A549 (cell line): ENCODE measurements around the gene PIAS2. TPM values are rescaled to one million over a fixed set of nuclear protein-coding genes. Genes with fewer than 3 reads are reported as not detected.
"Not testable (repeated sequence)": the region's sequence is repeated elsewhere in the genome, so short reads cannot be mapped to it uniquely, and the experiment has no call there.

Experiments used
- ATAC-seq, 2 experiments: fragments of 200-7000 bp in 1 of 2; fragments of >200 bp in 1 of 2; cut with Nextera tagmentation in 1 of 2; cut with Tn5 transposase in 1 of 2; 3 replicates each; pipeline versions ENCODE4 v1.8.0 to v1.9.1; 2018 to 2020; ENCODE audit warnings: mild to moderate bottlenecking in 1 of 2, moderate library complexity in 1 of 2
- CTCF ChIA-PET: fragments of 300-600 bp; sonication (Branson Sonifier 250); formaldehyde crosslinking; extraction: SDS; loops from one replicate; lab custom pipeline; 2021; ENCODE audit warnings: antibody characterized with exemption, inconsistent platforms; lab: Yijun Ruan, JAX
- POLR2A ChIA-PET: fragments of 350-600 bp; formaldehyde crosslinking; extraction: SDS; loops from one replicate; lab custom pipeline; 2021; ENCODE audit warnings: antibody characterized with exemption, inconsistent platforms; lab: Yijun Ruan, JAX
- DNase-seq, 2 experiments: peaks; one replicate each; pipeline versions ENCODE4 v3.0.0 to v3.0.0-alpha.2; 2011 to 2016; ENCODE audit warnings: low read depth in 1 of 2, low spot score in 1 of 2
- FAIRE-seq: peaks from 2 replicates; lab custom pipeline; 2011; peaks lifted over from hg19 to GRCh38; lab: Jason Lieb, UNC
- H3K27ac ChIP-seq, 2 experiments: fragments of >200 bp; sonication (Bioruptor Twin); formaldehyde crosslinking; 3 replicates each; pipeline ENCODE4 v1.5.1; 2016 to 2017
- H3K4me1 ChIP-seq: fragments of >200 bp; sonication (Bioruptor Twin); formaldehyde crosslinking; 3 replicates; pipeline ENCODE4 v1.6.1; 2016
- H3K4me2 ChIP-seq: fragments of >200 bp; sonication (Bioruptor Twin); formaldehyde crosslinking; 3 replicates; pipeline ENCODE4 v1.6.1; 2016
- H3K4me3 ChIP-seq: fragments of >200 bp; sonication (Bioruptor Twin); formaldehyde crosslinking; 3 replicates; pipeline ENCODE4 v1.5.1; 2016
- H3K9me3 ChIP-seq: fragments of >200 bp; sonication (Bioruptor Twin); formaldehyde crosslinking; 3 replicates; pipeline ENCODE4 v1.6.1; 2016
- BCL3 ChIP-seq: fragments of >200 bp; sonication (Bioruptor Twin); formaldehyde crosslinking; IDR thresholded peaks from 3 replicates; pipeline ENCODE4 v1.6.1; 2016
- BHLHE40 ChIP-seq: IDR thresholded peaks from 2 replicates; pipeline ENCODE4 v1.6.1; 2012; ENCODE audit warnings: low read depth, low read length, inconsistent platforms
- CHD2 ChIP-seq: fragments of 150-350 bp; IDR thresholded peaks from 2 replicates; pipeline ENCODE4 v1.6.1; 2014; ENCODE audit warnings: low read length; ENCODE audit not compliant: partially characterized antibody
- EHMT2 ChIP-seq: fragments of 200-600 bp; sonication (generic); IDR thresholded peaks from 2 replicates; pipeline ENCODE4 v1.6.1; 2016; ENCODE audit warnings: antibody characterized with exemption, low read depth, mild to moderate bottlenecking, moderate library complexity
- ELK1 ChIP-seq: fragments of 150-350 bp; IDR thresholded peaks from 2 replicates; pipeline ENCODE4 v1.6.1; 2014; ENCODE audit warnings: low read depth, mild to moderate bottlenecking, low read length
- FOSL2 ChIP-seq, 2 experiments: fragments of 450-650 bp in 1 of 2; fragments of >200 bp in 1 of 2; sonication (Bioruptor Twin) in 1 of 2; formaldehyde crosslinking; IDR thresholded peaks; 2 replicates each; pipeline versions ENCODE4 v1.5.0 to v1.6.1; 2016 to 2020; ENCODE audit warnings: mild to moderate bottlenecking in 1 of 2, moderate library complexity in 1 of 2
- HMGXB4 ChIP-seq: fragments of 250-450 bp; sonication (Bioruptor Pico); IDR thresholded peaks from 2 replicates; pipeline ENCODE4 v1.5.0; 2021; ENCODE audit warnings: mild to moderate bottlenecking, moderate library complexity, borderline replicate concordance
- HOXB13 ChIP-seq: fragments of 250-450 bp; sonication (Bioruptor Pico); IDR thresholded peaks from 2 replicates; pipeline ENCODE4 v1.5.0; 2020; ENCODE audit warnings: low read depth, mild to moderate bottlenecking, moderate library complexity
- JUN ChIP-seq, 2 experiments: fragments of >200 bp; sonication (Bioruptor Twin); formaldehyde crosslinking; IDR thresholded peaks; 2 replicates in 1 of 2; 3 replicates in 1 of 2; pipeline ENCODE4 v1.6.1; 2016 to 2017
- MAFK ChIP-seq: fragments of 450-650 bp; IDR thresholded peaks from 2 replicates; pipeline ENCODE4 v1.6.1; 2014; ENCODE audit not compliant: partially characterized antibody
- MAX ChIP-seq: IDR thresholded peaks from 2 replicates; pipeline ENCODE4 v1.6.1; 2012
- PHF8 ChIP-seq: fragments of 200-600 bp; sonication (generic); IDR thresholded peaks from 2 replicates; pipeline ENCODE4 v1.6.1; 2016; ENCODE audit warnings: low read depth, mild to moderate bottlenecking, antibody characterized with exemption, moderate library complexity, borderline replicate concordance
- POLR2A ChIP-seq: IDR thresholded peaks from 2 replicates; pipeline ENCODE4 v1.6.1; 2012; ENCODE audit warnings: mild to moderate bottlenecking, low read length
- POLR2AphosphoS2 ChIP-seq: conservative IDR thresholded peaks from 2 replicates; pipeline ENCODE4 v1.6.1; 2012; ENCODE audit warnings: low read length, improper control_type of control experiment, inconsistent platforms
- RFX5 ChIP-seq: fragments of 450-650 bp; IDR thresholded peaks from 2 replicates; pipeline ENCODE4 v1.7.1; 2014; ENCODE audit warnings: antibody characterized with exemption, mild to moderate bottlenecking, moderate library complexity
- SREBF2 ChIP-seq: fragments of 450-650 bp; IDR thresholded peaks from 2 replicates; pipeline ENCODE4 v1.6.1; 2014; ENCODE audit warnings: mild to moderate bottlenecking, moderate library complexity
- TFCP2L1 ChIP-seq: fragments of 250-450 bp; sonication (Bioruptor Pico); IDR thresholded peaks from 2 replicates; pipeline ENCODE4 v1.5.0; 2021; ENCODE audit warnings: mild to moderate bottlenecking
- WGBS: methylation state at CpG from one replicate; pipeline ENCODE4 v1.1.6; 2017; ENCODE audit errors: missing lambda C conversion rate; 5-methylcytosine and 5-hydroxymethylcytosine counted together
- polyA minus RNA-seq: library from RNA; depleted of rRNA, polyadenylated mRNA; stranded (reverse); fragments of >200 nt; gene quantifications from 2 replicates; pipeline ENCODE4 v1.2.3, GENCODE V29; 2011; rRNA and poly(A)+ RNA removed
- polyA plus RNA-seq, 4 experiments: library from polyadenylated mRNA; depleted of rRNA in 3 of 4; stranded (reverse); fragments of >200 nt; fragmentation: RNase III in 1 of 4; extraction: RNeasy Plus Mini Kit Qiagen cat#74134 plus additional on column Dnase treatment in 1 of 4; gene quantifications; 2 replicates in 3 of 4; 3 replicates in 1 of 4; pipeline ENCODE4 v1.2.3, GENCODE V29; 2011 to 2017
- TF ChIP-seq, protein P1 (sequence below): IDR thresholded peaks from 2 replicates; pipeline ENCODE4 v1.6.1; 2012; ENCODE audit warnings: low read depth, borderline replicate concordance

PIAS2 gene, protein sequence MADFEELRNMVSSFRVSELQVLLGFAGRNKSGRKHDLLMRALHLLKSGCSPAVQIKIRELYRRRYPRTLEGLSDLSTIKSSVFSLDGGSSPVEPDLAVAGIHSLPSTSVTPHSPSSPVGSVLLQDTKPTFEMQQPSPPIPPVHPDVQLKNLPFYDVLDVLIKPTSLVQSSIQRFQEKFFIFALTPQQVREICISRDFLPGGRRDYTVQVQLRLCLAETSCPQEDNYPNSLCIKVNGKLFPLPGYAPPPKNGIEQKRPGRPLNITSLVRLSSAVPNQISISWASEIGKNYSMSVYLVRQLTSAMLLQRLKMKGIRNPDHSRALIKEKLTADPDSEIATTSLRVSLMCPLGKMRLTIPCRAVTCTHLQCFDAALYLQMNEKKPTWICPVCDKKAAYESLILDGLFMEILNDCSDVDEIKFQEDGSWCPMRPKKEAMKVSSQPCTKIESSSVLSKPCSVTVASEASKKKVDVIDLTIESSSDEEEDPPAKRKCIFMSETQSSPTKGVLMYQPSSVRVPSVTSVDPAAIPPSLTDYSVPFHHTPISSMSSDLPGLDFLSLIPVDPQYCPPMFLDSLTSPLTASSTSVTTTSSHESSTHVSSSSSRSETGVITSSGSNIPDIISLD
- 6.7 and 8.1 TPM in 2 replicates for polyA plus RNA-seq (2011; rRNA removed)
- 4.3 and 5.8 TPM in 2 replicates for polyA plus RNA-seq (2012; cell fraction: cytosol; rRNA removed)
- polyA plus RNA-seq (2012; cell fraction: nucleus; rRNA removed): 2.0 and 2.5 TPM in 2 replicates
- polyA plus RNA-seq (2017; fragmentation: RNase III; extraction: RNeasy Plus Mini Kit Qiagen cat#74134 plus additional on column Dnase treatment): 6.6 to 7.0 TPM (median 6.8 TPM) in 3 replicates
- polyA minus RNA-seq: 7.2 and 11.9 TPM in 2 replicates

DNA sequence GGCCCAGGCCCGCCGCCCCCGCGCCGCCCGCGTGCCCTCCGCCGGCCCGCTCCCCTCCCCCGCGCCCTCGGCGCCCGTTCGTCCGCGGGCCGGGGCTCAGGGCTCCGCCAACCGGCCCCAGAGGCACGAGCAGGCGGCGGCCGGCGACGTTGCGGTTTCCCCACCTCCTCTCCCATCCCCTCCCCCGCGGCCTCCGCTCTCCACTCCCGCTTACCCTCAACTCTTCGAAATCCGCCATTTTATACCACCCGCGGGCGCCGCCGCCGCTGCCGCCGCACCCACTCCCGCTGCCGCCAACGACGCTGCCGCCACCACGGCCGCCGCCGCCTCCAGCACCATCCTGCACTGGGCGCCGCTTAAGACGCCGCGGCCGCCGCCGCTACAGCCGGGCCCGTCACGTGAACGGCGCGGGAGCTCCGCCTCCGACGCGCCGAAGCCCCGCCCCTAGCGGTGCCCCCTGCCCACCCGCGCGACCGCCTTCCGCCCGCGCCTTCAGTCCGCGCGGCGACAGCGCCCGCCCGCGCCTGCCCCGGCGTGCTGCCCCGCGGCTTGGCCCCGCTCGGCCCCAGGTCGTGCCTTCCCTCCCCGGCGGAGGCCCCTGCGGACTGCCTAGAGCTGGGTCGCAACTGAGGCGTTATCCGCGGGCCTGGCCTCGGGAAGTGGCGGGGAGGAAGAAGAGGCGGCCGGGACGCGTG is at the start of gene PIAS2, which contains the start of gene KATNAL2:
TSS of gene PIAS2 (minus strand) at position 400 of the 695 bp plus-strand sequence. CDS start at position 238, 162 bp downstream.
TSS of gene KATNAL2 (plus strand) at position 495 of the 695 bp plus-strand sequence. CDS start 29,271 bp downstream, outside the sequence.
- WGBS: 0% methylated on average over 15 of the region's 107 CpGs
- ChIA-PET POLR2A (interaction anchor here (1.0 to 1.2 kb wide), 2 partner anchors 40 to 233 kb away, joined by 3 read pairs; no protein-coding TSS in a partner anchor), CTCF (no interaction called here)
- ATAC-seq (peak; percentile 87 to 91), DNase-seq (peak; percentile 29 to 68), FAIRE-seq (no peak)
- peak within 1 kb of the TSS; percentile 77 for H3K4me2 ChIP-seq
- peaks cover 12% of the 10 kb centered on the region; the same call in 1 of the 3 replicates for H3K4me1 ChIP-seq
- H3K4me3 ChIP-seq: peak within 1 kb of the TSS; percentile 96
- H3K27ac ChIP-seq: peak within 1 kb of the TSS; percentile 92 to 95
- TF ChIP-seq HOXB13 (CRISPR knock-in tag) (no peak), JUN (IDR thresholded peaks at IDR 0.05) (peak in 1 of 2 experiments; percentile 73; a peak in 2 of 5 replicates), ELK1 (no peak), CHD2 (no peak), EHMT2 (no peak), POLR2AphosphoS2 (no peak), BHLHE40 (0 out of 2 replicates have a peak, but pooled peaks have one; percentile 22), TFCP2L1 (CRISPR knock-in tag) (no peak), BCL3 (peak; percentile 54; the same call in 1 of the 3 replicates), MAX (0 out of 2 replicates have a peak, but pooled peaks have one; percentile 29), RFX5 (no peak), HMGXB4 (no peak), FOSL2 (IDR thresholded peaks at IDR 0.05) (no peak), FOSL2 (CRISPR knock-in tag; IDR thresholded peaks at IDR 0.05) (no peak), SREBF2 (no peak), POLR2A (peak; percentile 78), MAFK (no peak), PHF8 (peak; percentile 81)
- TF ChIP-seq, protein P1, sequence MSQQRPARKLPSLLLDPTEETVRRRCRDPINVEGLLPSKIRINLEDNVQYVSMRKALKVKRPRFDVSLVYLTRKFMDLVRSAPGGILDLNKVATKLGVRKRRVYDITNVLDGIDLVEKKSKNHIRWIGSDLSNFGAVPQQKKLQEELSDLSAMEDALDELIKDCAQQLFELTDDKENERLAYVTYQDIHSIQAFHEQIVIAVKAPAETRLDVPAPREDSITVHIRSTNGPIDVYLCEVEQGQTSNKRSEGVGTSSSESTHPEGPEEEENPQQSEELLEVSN: peak; percentile 24; the same call in 1 of the 2 replicates
- H3K9me3 ChIP-seq: no peaks in the 10 kb centered on the region

DNA sequence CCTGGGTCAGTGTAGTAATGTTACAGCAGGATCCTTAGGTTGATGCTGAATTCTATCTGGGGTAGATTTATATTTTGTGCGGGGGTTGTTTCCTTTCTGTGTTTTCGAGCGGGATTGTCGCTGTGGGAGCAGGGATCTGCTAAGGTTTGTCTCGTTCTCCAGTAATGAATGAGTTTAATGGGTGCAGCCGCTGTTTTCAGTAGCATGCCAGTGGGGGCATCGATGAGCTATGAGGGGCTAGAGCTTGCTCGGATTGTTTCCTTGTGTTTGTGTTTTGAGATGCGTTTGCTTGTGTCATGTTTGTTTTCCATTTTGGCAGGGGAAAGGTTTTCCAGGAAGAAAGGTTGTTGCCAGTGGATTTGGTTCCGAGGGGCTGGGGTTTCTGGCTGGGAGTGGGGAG is 49.0 kb upstream of the PIAS2 start:
- H3K4me1 ChIP-seq, H3K4me2 ChIP-seq, H3K27ac ChIP-seq, POLR2A ChIA-PET, ATAC-seq, H3K4me3 ChIP-seq, CTCF ChIA-PET, H3K9me3 ChIP-seq, DNase-seq, FAIRE-seq: not testable (repeated sequence)
- WGBS: no CpG with 5 or more reads among the region's 10 CpGs

DNA sequence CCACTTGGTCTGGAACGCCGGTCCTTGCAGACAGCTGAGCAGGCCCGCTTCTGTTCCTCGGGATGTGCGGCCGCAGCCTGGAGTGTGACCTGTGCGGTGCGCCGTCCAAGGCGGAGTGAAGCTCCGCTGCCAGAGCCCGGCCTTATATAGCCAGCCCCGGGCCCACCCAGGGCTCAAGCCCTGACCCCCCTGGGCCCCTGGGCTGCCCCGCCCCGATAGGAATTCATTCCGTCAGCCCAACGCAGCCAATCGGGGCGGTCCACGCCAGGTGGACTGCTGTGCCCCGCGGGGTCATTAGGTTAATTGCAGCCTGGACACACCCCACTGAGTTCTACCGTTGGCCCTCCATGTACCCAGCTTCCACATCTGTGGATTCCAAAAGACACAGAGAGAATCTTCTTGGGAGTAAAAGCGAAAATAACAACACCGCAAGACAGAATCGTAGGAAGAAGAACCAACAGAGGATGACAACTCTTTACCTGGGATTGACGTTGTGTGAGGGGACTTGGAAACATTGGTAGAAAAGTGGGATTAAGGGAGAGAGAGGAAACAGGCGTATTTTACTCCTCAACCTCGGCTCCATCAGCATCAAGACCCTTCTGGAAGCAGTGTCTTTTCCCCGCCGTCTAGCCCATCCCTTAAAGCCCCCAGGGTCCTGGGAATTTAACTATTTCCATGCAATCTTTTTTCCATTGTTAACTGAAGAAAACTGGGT is 47.4 kb upstream of the PIAS2 start:
- DNase-seq, POLR2A ChIA-PET, CTCF ChIA-PET, FAIRE-seq, H3K4me1 ChIP-seq, H3K27ac ChIP-seq, H3K4me2 ChIP-seq, H3K9me3 ChIP-seq, H3K4me3 ChIP-seq: not testable (repeated sequence)
- peak; percentile 37 to 44; a peak in 4 of 6 replicates for ATAC-seq
- 65% methylated on average over 8 of the region's 31 CpGs for WGBS
